ENCODE data around the gene PVALB.

PVALB gene

GRCh38 chr22:36846949-36847348, 30.1 kb upstream of the PVALB start:
- H2AFZ ChIP-seq (ENCODE audit: low read depth, low read length) = no peak overlapping the region
- TF ChIP-seq EZH2 (IDR thresholded peaks at IDR 0.05; ENCODE audit: borderline replicate concordance, low read depth, low read length, severe bottlenecking) (no peak), CTCF (IDR thresholded peaks at IDR 0.05; ENCODE audit: borderline replicate concordance, extremely low read depth, low read length, poor library complexity, severe bottlenecking) (no peak)
- no peaks in the 10 kb centered on the region for H3K36me3 ChIP-seq (ENCODE audit: insufficient read depth, low read length)
- no peaks in the 10 kb centered on the region for H3K79me2 ChIP-seq (ENCODE audit: insufficient read depth, low read length)
- H3K27me3 ChIP-seq (ENCODE audit: insufficient read depth, low read length, poor library complexity) = peaks cover 22% of the 10 kb centered on the region
- DNase-seq (no peak), ATAC-seq (ENCODE audit: insufficient read depth, low read depth) (no peak)
- H3K27ac ChIP-seq (ENCODE audit: low read length) = no peak overlapping the region
- H3K9ac ChIP-seq (ENCODE audit: low read depth, low read length) = no peak overlapping the region
- no peaks in the 10 kb centered on the region for H3K4me1 ChIP-seq (ENCODE audit: insufficient read depth, low read length)
- H3K9me3 ChIP-seq (ENCODE audit: insufficient read depth, low read length, severe bottlenecking) = no peaks in the 10 kb centered on the region
- no peaks in the 10 kb centered on the region for H4K20me1 ChIP-seq (ENCODE audit: insufficient read depth, low read length)
- H3K4me3 ChIP-seq (ENCODE audit: low read depth in 1 of 2, low read length in 2 of 2) = no peak overlapping the region
- H3K4me2 ChIP-seq (ENCODE audit: insufficient read depth, low read length) = no peak overlapping the region

GRCh38 chr22:36846271-36846670, 29.4 kb upstream of the PVALB start:
- Histone ChIP-seq H3K4me3 (ENCODE audit: low read depth in 1 of 2, low read length in 2 of 2) (no peak overlapping the region), H3K9me3 (ENCODE audit: insufficient read depth, low read length, severe bottlenecking) (no peaks in the 10 kb centered on the region), H3K36me3 (ENCODE audit: insufficient read depth, low read length) (no peaks in the 10 kb centered on the region), H3K4me1 (ENCODE audit: insufficient read depth, low read length) (no peaks in the 10 kb centered on the region), H3K27ac (ENCODE audit: low read length) (no peak overlapping the region), H3K79me2 (ENCODE audit: insufficient read depth, low read length) (no peaks in the 10 kb centered on the region), H4K20me1 (ENCODE audit: insufficient read depth, low read length) (no peaks in the 10 kb centered on the region), H3K27me3 (ENCODE audit: insufficient read depth, low read length, poor library complexity) (peaks cover 22% of the 10 kb centered on the region), H3K9ac (ENCODE audit: low read depth, low read length) (no peak overlapping the region), H2AFZ (ENCODE audit: low read depth, low read length) (no peak overlapping the region), H3K4me2 (ENCODE audit: insufficient read depth, low read length) (no peak overlapping the region)
- no peak for TF ChIP-seq CTCF (IDR thresholded peaks at IDR 0.05; ENCODE audit: borderline replicate concordance, extremely low read depth, low read length, poor library complexity, severe bottlenecking)
- TF ChIP-seq EZH2 (IDR thresholded peaks at IDR 0.05; ENCODE audit: borderline replicate concordance, low read depth, low read length, severe bottlenecking) = no peak
- no peak for ATAC-seq (ENCODE audit: insufficient read depth, low read depth)
- no peak for DNase-seq

GRCh38 chr22:36840106-36840505, 23.3 kb upstream of the PVALB start:
- DNase-seq = no peak
- H3K4me2 ChIP-seq (ENCODE audit: insufficient read depth, low read length) = no peak overlapping the region
- H3K4me1 ChIP-seq (ENCODE audit: insufficient read depth, low read length) = no peaks in the 10 kb centered on the region
- no peak for ATAC-seq (ENCODE audit: insufficient read depth, low read depth)
- H3K27me3 ChIP-seq (ENCODE audit: insufficient read depth, low read length, poor library complexity) = peaks cover 11% of the 10 kb centered on the region
- no peak overlapping the region for H3K4me3 ChIP-seq (ENCODE audit: low read depth in 1 of 2, low read length in 2 of 2)
- H3K9ac ChIP-seq (ENCODE audit: low read depth, low read length) = no peak overlapping the region
- no peaks in the 10 kb centered on the region for H3K79me2 ChIP-seq (ENCODE audit: insufficient read depth, low read length)
- TF ChIP-seq CTCF (IDR thresholded peaks at IDR 0.05; ENCODE audit: borderline replicate concordance, extremely low read depth, low read length, poor library complexity, severe bottlenecking) = no peak
- no peak for TF ChIP-seq EZH2 (IDR thresholded peaks at IDR 0.05; ENCODE audit: borderline replicate concordance, low read depth, low read length, severe bottlenecking)
- H3K9me3 ChIP-seq (ENCODE audit: insufficient read depth, low read length, severe bottlenecking) = no peaks in the 10 kb centered on the region
- H3K36me3 ChIP-seq (ENCODE audit: insufficient read depth, low read length) = no peaks in the 10 kb centered on the region
- H2AFZ ChIP-seq (ENCODE audit: low read depth, low read length) = no peak overlapping the region
- no peak overlapping the region for H3K27ac ChIP-seq (ENCODE audit: low read length)
- H4K20me1 ChIP-seq (ENCODE audit: insufficient read depth, low read length) = no peaks in the 10 kb centered on the region
